ENCODE results near the gene PSTPIP1.
A peak's percentile ranks its signal among the peaks of the same experiment; 100 is the strongest.
"Not testable (repeated sequence)": the region's sequence is repeated elsewhere in the genome, so short reads cannot be mapped to it uniquely, and the experiment has no call there.

Gene PSTPIP1

GRCh38 chr15:76994971-76995945, at the start of gene PSTPIP1:
Gene PSTPIP1 (plus strand): TSS chr15:76995126. CDS start chr15:76995574, 448 bp downstream.
- no peak for DNase-seq (ENCODE audit: low spot score)

DNA sequence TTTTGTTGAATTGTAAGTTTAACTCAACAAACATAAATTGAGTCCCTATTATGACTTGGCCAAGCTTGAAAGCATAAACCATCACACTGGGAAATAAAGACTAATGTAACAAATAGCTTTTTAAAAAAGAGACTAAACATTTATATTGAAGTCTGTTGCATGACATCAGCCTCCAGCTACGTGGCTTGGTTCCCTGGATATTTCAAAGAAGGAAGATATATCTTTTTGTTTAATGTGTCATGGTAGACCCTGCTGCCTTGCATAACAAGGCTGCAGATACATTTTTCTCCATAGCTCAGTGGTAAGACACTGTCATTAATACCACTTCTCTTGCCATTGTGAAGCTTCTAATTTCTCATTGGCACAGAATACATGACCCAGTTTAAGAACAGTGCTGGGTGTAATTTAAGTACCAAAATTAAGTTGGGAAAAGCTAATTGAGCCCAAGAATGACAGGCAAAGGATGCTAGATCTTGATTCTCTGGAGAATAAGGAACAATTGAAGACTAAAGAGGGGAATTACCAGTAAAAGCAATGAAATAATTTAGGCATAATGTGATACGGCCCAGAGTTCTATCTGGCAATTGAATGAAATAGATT, 49.3 kb upstream of the PSTPIP1 start:
- DNase-seq (ENCODE audit: low spot score) = no peak

- no peak for DNase-seq (ENCODE audit: low spot score)
Observed at GRCh38 chr15:76947454-76947853, 47.5 kb upstream of the PSTPIP1 start.

- no peak for DNase-seq (ENCODE audit: low spot score)
Observed at GRCh38 chr15:76951220-76951619, 43.7 kb upstream of the PSTPIP1 start.

DNA sequence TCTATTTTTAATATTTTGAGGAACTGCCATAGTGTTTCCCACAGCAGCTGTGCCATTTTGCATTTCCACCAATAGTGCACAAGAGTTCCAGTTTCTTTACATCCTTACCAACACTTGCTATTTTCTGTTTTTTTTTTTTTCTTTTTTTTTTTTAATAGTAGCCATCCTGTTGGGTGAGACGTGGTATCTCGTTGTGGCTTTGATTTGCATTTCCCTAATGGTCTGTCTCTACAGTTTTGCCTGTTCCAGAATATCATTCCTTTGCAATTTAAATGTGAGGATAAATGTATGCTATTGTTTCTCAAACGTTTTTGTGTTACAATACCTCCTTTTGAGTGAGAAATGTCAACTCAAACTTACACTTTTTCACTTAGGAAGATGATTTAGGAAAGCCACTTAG, 41.0 kb upstream of the PSTPIP1 start:
- no peak for DNase-seq (ENCODE audit: low spot score)

DNA sequence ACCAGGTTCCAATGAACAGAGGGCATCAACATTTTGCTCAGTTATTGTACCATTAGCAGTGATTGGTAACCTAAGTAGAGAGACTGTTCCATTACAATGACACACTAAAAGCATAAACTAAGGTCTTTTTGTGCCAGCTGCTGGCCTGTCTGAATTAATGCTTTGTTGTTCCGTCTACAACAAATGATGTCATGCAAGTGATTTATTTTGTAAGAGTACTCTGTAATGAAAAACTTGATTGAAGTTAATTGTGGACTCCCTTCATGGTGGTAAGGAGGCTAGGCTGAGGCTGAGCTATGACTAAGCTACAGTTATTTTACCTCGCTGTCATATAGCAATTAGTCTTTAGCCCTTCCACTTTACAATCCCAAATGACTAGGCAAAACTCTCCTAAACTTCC, 40.2 kb upstream of the PSTPIP1 start:
- no peak for DNase-seq (ENCODE audit: low spot score)

GRCh38 chr15:76961268-76962011, 33.5 kb upstream of the PSTPIP1 start:
- no peak for DNase-seq (ENCODE audit: low spot score)

- no peak for DNase-seq (ENCODE audit: low spot score)
Observed at GRCh38 chr15:76962337-76963013, 32.5 kb upstream of the PSTPIP1 start.

- no peak for DNase-seq (ENCODE audit: low spot score)
Observed at GRCh38 chr15:76963596-76963995, 31.3 kb upstream of the PSTPIP1 start.

DNA sequence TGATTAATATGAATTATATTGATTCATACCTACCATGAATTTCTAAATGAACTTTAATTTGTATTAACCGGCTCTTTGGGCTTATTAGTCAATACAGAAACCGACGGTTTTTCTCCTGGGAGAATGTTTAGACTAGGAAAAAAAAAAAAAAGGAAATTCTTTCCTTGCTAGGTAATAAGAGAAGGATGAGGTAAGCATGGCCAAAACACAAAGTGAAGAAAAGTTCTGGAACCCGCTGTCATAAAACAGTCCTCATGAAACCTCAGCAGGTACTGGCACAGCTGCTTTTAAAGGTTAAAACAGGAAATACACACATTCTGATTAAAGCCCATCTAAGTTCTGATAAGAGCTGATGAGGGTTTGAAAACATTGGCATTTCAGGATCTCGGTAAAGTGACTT, 30.8 kb upstream of the PSTPIP1 start:
- DNase-seq (ENCODE audit: low spot score) = no peak

GRCh38 chr15:76966051-76966450, 28.9 kb upstream of the PSTPIP1 start:
- not testable (repeated sequence) for DNase-seq (ENCODE audit: low spot score)

GRCh38 chr15:76967067-76967466, 27.9 kb upstream of the PSTPIP1 start:
- DNase-seq (ENCODE audit: low spot score) = no peak

- no peak for DNase-seq (ENCODE audit: low spot score)
Observed at GRCh38 chr15:76968306-76968705, 26.6 kb upstream of the PSTPIP1 start.

DNA sequence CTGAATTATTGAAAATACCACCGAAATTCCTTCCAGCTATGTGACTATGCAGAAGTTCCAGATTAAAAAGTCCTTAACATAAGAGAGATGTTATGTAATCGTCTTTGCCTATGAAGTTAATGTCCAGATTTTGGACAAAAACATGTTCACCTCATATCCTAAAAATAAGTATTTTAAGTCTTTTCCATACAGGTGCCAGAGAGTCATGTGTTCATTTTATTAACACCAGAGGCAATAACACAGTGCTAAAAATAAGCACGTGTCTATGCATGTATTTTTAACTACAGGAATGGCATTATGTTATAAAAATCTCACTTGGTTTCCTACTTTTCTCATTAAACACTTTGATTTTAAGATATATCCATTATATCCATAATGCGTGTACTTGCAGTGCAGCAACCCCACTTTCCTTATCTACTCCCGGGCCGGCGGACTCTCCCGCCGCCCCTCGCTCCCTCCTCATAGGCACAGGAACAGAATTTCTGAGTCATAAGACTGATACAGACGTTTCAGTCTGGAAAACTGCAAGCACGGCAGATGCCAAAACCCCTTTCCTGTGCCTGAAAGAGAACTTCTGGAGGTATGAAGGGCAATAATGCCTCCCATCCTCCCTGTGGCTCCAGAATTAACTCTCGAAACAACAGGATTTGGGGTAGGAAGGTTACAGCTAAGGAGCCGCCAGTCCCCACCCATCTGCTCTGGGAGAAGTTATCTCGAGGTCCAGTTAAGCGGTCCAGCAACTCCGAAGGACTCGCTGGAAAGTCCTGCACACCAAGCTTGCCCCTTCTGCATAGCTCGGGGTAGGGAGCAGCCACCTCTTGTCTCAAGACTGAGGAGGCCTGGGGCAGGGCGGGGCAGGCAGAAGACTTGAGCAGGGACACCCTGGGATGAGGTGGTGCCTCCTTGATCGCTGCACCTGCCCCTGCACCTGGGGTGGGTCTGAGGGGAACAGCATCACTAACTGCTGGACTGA, 22.3 kb upstream of the PSTPIP1 start:
- DNase-seq (ENCODE audit: low spot score) = peak; percentile 16

DNA sequence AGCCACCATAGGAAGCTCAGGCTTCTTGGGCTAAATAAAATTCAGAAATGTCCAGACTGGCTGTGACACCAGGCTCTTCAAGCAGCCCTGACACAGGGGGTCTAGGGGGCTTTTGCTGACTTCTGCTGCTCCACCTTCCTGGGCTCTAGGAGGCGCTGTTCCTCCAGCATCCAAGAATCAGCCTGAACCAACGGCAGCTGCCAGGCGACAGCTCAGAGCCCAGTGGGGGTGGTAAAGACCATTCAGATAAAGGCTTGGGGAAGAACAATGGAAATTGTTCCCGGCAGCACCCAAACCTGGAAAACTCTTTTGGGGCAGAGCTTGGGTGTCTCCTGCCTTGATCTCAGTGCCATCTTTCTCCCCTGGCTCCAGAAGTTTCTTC, 21.6 kb upstream of the PSTPIP1 start:
- DNase-seq (ENCODE audit: low spot score) = no peak

DNA sequence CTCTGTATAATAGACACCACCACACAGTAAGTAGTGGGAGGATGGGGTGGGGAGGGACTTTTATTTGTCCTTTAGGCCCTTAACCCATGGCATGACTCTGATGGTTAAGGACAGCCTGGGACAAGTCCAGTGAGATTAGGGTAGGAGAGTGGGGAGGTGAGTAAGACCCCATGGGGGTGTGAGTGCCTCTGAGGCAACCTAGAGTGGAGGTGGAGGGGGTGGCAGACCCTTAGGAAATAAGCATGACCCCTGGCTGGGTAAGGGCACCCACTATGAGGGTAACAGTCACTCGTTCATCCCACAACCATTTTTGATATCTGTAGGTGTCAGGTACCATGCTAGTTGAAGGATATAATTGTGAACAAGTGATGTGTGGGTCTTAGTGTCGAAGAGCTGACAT, 21.0 kb upstream of the PSTPIP1 start:
- no peak for DNase-seq (ENCODE audit: low spot score)

DNA sequence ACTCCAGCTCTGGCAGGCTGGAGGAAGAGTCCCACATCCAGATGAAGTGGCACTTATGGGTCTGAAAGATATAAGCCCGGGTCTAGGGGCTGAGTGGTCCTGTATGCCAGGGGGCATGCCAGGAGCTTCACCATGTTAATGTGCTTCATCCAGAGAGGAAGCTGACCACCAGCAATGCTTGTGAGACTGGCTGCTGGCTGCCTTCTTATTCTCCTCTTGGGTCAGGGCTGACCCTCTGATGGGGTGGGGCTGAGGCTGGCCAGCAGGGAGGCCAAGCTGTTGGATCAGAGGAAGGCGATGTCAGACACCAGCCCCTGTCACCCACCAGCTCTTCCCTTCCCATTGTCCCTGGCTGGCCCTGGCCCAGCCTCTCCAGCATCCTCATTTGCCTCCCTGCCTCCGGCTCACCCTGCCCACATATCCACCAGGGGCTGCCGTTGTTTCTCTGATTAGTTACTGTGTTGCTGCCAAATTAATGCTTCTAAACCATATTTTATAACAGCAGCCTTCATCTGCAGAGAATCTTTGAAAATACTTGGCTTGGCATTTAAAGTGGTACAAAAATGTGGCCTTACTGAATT, 20.4 kb upstream of the PSTPIP1 start:
- no peak for DNase-seq (ENCODE audit: low spot score)

DNA sequence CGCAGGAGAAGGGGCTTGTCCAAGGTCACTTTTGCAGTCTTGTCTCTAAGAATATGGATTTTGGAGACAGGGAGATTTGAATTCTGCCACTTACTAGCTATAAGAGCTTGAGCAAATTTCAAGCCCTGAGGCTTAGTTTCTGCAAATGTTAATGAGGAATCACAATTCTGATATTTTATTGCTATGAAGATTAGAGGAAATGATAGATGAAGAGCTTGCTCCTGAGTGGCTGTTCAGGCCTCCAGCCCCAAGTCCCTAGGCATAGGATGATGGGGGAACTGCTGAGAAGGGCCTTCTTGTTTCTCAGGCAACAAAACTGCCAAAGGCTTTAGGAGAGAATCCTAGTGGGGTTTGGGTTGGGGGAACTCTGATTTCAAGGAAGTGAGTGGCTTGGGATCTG, 18.8 kb upstream of the PSTPIP1 start:
- DNase-seq (ENCODE audit: low spot score) = no peak

GRCh38 chr15:76976572-76977270, 18.2 kb upstream of the PSTPIP1 start:
- DNase-seq (ENCODE audit: low spot score) = no peak

All from RKO (cell line).